Mononuclear cell (primary cell): ENCODE measurements around the gene EMID1. TPM values are rescaled to one million over a fixed set of nuclear protein-coding genes. Genes with fewer than 3 reads are reported as not detected.

Experiments used
- H3K27me3 ChIP-seq: 2 replicates; pipeline ENCODE4 v1.6.0; 2011; ENCODE audit warnings: low read length, control low read depth; ENCODE audit not compliant: insufficient read depth
- H3K4me1 ChIP-seq: 2 replicates; pipeline ENCODE4 v1.5.1; 2011; ENCODE audit warnings: mild to moderate bottlenecking, low read length, control low read depth; ENCODE audit not compliant: insufficient read depth
- H3K4me3 ChIP-seq: 2 replicates; pipeline ENCODE4 v1.5.1; 2011; ENCODE audit warnings: mild to moderate bottlenecking, low read length, moderate library complexity
- H3K9me3 ChIP-seq: 2 replicates; pipeline ENCODE4 v1.5.1; 2011; ENCODE audit warnings: low read depth, mild to moderate bottlenecking, control low read depth, low read length
- total RNA-seq: library from RNA; depleted of rRNA; stranded (reverse); fragments of >200 nt; gene quantifications from one replicate; pipeline ENCODE4 v1.2.3, GENCODE V29; 2012

EMID1 gene
- total RNA-seq, 1 donor, result 0.21 TPM

DNA sequence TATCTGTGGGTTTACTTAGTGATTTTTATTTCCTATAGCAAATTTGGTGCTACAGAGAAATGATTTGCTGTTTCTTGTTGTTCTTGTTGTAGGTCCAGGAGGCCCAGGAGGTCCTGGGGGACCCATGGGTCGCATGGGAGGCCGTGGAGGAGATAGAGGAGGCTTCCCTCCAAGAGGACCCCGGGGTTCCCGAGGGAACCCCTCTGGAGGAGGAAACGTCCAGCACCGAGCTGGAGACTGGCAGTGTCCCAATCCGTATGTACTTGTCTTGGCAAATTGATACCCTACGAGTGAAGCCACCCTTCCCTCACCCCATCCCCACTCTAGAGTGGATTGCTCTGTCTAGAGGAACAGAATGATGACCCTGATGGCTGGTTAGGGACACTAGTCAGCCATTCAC is 92.9 kb downstream of the EMID1 start:
- Histone ChIP-seq H3K4me1 (peaks cover 7% of the 10 kb centered on the region), H3K4me3 (no peak overlapping the region), H3K9me3 (no peaks in the 10 kb centered on the region), H3K27me3 (no peaks in the 10 kb centered on the region)

DNA sequence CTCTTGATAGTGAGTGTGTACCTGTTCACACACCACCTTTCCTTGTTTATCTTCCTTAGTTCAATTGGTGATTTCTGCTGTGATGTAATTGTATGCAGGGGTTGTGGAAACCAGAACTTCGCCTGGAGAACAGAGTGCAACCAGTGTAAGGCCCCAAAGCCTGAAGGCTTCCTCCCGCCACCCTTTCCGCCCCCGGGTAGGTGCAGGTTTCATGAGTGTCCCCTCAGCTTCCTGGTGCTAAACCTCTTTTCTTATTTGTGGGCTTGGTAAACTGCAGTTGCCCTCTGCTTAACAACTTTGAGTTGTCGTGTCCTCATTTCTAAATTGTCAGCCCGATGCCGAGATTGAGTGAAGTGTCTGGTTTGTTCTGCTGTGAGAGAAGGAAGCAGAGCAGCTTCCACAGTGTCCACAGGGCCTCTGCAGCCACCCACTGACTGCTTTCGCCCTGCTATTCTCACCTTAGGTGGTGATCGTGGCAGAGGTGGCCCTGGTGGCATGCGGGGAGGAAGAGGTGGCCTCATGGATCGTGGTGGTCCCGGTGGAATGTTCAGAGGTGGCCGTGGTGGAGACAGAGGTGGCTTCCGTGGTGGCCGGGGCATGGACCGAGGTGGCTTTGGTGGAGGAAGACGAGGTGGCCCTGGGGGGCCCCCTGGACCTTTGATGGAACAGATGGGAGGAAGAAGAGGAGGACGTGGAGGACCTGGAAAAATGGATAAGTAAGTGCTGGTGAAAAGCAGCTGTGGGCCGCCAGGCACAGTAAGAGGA is 93.6 kb downstream of the EMID1 start:
- H3K27me3 ChIP-seq, result no peaks in the 10 kb centered on the region
- H3K9me3 ChIP-seq, result no peaks in the 10 kb centered on the region
- no peak overlapping the region for H3K4me3 ChIP-seq
- peaks cover 7% of the 10 kb centered on the region for H3K4me1 ChIP-seq

DNA sequence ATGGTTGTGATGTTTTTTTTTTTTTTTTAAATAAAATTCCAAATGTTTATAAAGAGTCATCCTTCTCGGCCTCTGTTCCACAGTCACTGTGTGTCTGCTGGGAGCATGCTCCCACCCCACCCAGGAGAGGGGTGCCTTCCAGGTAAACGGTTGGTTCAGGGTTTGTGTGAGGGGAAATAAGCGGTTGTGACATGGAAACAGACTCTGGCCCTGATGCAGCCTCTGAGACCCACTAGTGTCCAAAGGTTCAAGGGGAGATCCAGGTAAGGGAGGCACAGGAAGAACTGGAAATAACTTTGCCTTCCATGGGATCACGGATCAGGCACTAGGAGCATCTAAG is 94.7 kb downstream of the EMID1 start:
- H3K4me3 ChIP-seq, result no peak overlapping the region
- peaks cover 3% of the 10 kb centered on the region for H3K27me3 ChIP-seq
- peaks cover 7% of the 10 kb centered on the region for H3K4me1 ChIP-seq
- H3K9me3 ChIP-seq, result no peaks in the 10 kb centered on the region

DNA sequence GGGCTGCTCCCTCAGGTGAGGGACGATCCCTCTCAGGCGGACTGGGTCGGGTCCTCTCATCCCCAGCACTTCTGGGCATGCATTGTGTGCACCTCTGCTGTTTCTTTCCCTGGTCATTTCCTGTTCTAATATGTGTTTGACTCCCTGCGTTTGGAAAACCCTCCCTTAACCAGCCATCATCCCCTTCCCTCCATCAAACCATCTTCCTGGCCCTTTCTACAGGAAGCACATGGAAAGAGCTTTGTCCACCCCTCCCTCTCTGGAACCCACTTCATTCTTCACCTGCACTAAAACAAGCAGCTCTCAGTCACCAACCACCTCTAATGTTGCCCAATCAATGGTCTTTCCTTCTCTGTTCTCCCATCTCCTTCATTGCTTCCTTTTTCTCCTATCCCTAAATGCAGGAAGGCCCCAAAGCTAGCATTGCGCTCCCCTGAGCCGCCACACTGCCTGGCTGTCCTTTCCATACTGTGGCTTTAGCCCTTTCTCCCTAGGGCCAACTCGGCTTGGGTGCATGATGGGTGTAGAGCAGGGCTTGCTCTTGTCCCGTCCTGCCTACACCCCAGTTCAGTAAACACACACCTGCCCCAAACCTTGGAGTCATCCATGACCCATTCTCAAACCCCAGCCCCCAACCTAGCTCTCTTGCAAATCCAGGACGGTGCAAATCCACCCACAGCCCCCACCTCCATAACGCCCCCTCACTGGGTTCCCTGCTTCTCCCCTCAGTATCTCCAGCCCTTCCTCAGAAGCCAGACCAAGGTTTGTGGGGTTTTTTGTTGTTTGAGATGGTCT is 95.3 kb downstream of the EMID1 start:
- H3K27me3 ChIP-seq, result peaks cover 8% of the 10 kb centered on the region
- H3K4me3 ChIP-seq, result no peak overlapping the region
- H3K4me1 ChIP-seq, result peaks cover 11% of the 10 kb centered on the region
- H3K9me3 ChIP-seq, result no peaks in the 10 kb centered on the region

DNA sequence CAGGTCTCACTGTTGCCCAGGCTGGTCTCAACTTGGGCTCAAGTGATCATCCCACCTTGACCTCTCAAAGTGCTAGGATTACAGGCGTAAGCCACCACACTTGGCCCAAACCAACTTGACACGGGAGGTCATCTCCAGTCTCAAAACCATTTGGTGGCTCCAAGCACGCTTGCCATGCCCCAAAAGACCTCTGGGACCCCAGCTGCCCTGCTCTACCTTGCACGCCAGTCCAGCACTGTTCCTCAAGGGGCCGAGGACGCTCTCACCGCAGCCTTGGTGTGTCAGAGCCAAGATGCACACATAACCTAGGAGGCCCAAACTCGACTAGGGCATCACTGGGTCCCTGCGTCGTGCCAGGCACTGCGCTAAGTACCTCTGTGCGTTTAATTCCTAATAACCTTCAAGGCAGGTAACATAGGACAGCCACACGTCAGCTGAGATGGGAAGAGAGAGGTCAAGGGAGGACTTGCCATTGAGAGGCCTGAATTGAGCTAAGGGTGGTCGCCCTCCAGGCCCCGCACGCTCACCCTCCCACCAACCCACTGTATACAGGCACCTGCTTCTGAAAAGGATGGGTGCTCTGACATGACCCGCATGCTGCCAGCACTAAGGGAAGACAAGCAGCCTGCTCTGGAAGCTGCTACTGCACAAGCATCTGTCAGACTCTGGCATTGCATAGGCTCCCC is 96.2 kb downstream of the EMID1 start:
- no peaks in the 10 kb centered on the region for H3K9me3 ChIP-seq
- H3K27me3 ChIP-seq, result peaks cover 9% of the 10 kb centered on the region
- no peak overlapping the region for H3K4me3 ChIP-seq
- H3K4me1 ChIP-seq, result peaks cover 18% of the 10 kb centered on the region

DNA sequence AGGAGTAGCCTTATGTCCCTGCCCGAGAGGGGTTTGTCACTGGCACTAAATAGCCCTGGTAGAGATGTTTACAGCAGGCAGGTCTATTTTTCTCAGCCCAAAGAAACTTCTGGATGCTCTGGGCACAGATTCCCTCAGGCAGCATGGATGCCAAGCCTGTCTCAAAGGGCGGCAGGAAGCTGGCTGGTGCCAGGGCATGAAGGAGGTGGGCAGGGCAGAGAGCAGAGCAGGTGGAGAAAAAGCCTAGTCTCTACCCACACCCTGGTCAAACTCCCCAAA is 96.6 kb downstream of the EMID1 start:
- no peaks in the 10 kb centered on the region for H3K9me3 ChIP-seq
- H3K27me3 ChIP-seq, result peaks cover 10% of the 10 kb centered on the region
- H3K4me1 ChIP-seq, result peaks cover 20% of the 10 kb centered on the region
- no peak overlapping the region for H3K4me3 ChIP-seq

DNA sequence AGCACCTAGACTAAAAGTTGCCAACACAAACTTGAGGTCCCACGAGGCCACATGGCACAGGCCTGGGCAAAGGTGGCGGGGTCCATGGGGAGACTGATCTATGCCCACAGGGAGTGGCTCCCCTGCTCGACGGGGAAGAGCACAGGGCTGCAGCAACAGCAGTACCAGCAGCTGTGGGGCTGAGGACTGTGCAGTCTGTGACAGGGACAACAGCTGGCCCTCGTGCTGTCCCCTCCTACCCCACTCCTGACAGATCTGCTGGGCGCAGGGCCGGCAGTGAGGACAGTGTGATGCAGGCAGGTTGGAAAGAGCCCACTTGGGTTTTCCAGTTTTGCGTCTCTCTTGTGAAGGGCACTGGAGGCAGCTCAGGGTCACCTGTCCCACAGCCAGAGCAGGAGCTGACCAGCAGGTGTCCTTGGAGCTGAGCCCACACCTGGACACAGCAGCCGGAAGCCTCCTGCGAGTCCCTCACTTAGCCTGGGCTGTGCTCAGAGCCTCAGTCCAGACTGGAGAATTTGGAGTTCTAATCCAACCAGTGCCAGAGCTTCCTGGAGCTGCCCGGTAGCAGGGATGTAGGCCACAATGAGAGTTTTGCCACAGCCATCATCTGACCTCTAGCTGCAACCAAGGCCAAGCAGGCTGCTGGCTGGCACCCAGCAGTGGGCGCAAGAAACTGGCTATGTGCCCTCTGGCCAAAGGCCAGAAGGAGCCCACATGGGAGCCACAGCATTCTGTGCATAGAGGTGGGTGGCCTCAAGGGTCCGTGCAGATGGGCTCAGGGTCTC is 97.2 kb downstream of the EMID1 start:
- Histone ChIP-seq H3K4me3 (no peak overlapping the region), H3K27me3 (peaks cover 12% of the 10 kb centered on the region), H3K4me1 (peaks cover 25% of the 10 kb centered on the region), H3K9me3 (no peaks in the 10 kb centered on the region)

DNA sequence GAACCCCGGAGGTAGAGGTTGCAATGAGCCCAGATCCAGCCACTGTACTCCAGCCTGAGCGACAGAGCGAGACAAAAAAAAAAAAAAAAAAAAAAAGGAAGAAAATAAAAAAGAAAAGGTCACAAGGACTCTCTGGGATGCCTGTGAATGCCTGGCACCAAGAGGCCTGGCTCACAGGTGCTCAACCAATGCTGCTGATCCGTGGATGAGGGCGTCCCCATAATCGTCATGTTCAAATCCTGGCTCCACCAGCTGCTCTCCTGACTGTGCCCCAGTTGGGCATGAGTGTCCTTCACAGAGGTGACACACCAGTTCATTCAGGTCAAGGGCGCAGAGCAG is 100.1 kb downstream of the EMID1 start:
- H3K27me3 ChIP-seq, result peaks cover 12% of the 10 kb centered on the region
- no peaks in the 10 kb centered on the region for H3K9me3 ChIP-seq
- H3K4me3 ChIP-seq, result no peak overlapping the region
- peaks cover 34% of the 10 kb centered on the region for H3K4me1 ChIP-seq

DNA sequence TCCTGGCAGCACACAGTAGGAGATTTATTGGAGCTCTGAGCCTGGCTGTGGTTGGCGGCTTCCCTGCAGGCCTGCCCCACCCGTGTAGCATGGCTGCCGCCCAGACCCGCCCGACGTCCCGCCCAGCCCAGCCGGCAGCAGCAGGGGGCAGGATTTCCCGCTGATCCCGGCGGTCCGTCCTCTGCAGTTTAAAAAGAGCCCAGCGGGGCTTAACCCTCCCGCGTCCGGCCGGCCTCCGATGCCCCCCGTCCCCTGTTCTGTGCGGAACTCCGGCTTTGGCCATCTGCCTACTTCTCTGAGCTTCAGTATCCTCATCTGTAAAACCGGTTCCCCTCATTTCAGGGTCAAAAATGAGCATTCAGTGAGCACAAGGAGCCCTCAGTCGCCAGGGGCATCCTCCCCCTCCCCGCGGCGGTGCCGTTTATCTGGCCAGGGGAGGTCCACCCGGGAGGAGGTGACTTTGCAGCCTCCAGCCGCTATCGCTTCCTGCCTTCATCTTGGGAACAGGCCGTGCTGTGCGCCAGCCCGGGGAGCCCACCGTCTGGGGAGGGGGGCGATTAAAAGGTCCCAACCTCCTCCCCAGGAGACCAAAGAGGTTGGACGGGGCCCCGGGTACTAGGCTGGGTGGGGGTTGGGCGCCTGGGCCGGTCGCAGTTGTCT is 100.6 kb downstream of the EMID1 start, which contains the start of gene GAS2L1:
Gene GAS2L1, plus strand, starts transcription at position 476 of the 660 bp plus-strand sequence. CDS start 1,456 bp downstream, outside the sequence.
- Histone ChIP-seq H3K4me1 (peaks cover 37% of the 10 kb centered on the region), H3K4me3 (peak within 1 kb of the TSS; percentile 45), H3K9me3 (no peaks in the 10 kb centered on the region), H3K27me3 (peaks cover 12% of the 10 kb centered on the region)

DNA sequence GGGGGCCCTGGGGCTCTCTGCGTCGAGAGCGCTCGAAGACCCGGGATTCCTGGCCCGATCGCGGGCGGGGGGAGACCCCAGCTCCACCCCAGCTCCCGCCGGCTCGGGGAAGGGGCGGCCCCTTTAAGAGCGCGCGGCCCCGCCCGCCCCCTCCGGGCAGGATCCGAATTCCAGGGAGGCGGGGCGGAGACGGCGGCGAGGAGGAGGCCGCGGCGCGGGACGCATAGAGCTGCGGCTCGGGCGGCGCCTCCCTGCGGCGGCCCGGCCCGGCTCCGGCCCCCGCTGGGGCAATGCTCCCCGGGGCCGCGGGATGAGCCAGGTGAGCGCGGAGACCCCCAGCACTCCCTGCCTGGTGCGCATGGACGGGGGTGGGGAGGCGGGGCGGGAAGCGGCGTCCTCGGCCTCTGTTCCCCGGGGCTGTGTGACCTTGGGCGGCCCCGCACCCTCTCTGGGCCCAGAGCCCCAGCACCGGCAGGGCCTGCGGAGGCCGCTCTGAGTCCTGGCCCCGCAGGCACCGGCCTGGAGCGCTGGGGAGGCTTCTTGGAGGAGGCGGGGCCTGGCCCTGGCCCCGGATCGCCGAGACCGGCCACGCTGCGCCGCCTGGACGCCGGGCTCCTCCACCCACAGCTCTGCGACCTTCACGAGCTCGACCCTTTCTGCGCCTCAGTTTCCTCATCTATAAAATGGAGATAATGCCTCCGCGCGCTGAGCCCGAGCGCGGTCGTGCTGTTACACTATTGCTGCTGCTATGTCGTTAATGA is 101.3 kb downstream of the EMID1 start:
- Histone ChIP-seq H3K9me3 (no peaks in the 10 kb centered on the region), H3K4me3 (peak overlapping the region; percentile 45), H3K27me3 (peaks cover 12% of the 10 kb centered on the region), H3K4me1 (peaks cover 37% of the 10 kb centered on the region)

DNA sequence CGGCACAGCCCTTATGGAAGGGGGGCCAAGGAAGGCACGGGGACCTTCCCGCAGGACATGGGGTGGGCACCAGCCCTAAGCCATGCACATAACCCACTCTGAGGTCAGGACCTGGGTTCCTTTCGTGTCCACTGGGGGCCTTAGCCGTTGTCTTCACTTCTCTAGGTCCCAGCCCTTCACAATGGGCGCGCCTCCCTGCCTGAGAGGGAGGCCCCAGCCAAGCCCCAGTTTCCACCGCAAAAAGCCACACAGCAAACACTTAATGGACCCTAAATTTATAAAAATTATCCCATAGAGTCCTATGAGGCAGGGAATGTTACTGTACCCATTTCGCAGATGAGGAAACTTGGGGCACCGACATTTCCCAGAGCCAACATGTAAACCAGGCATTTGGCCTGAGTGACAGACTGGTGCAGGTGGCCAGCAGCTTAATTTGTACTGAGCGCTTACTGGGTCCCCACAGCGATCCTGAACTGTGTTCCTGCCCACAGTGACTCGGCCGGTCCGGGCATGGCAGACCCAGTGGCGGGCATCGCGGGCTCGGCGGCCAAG is 102.0 kb downstream of the EMID1 start:
- peaks cover 12% of the 10 kb centered on the region for H3K27me3 ChIP-seq

DNA sequence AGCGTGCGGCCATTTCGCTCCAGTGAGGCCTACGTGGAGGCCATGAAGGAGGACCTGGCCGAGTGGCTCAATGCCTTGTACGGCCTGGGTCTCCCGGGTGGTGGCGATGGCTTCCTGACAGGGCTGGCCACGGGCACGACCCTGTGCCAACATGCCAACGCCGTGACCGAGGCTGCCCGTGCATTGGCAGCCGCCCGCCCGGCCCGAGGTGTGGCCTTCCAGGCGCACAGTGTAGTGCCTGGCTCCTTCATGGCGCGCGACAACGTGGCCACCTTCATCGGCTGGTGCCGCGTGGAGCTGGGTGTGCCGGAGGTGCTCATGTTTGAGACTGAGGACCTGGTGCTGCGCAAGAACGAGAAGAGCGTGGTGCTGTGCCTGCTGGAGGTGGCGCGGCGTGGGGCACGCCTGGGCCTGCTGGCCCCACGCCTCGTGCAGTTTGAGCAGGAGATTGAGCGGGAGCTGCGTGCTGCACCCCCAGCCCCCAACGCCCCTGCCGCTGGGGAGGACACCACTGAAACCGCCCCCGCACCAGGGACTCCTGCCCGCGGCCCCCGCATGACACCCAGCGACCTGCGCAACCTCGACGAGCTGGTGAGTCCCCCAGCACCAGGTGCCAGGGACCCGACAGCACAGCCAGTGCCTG is 102.6 kb downstream of the EMID1 start:
- peaks cover 18% of the 10 kb centered on the region for H3K27me3 ChIP-seq

More for the DNA sequence above, 102.0 kb downstream of the EMID1 start:
- Histone ChIP-seq H3K9me3 (no peaks in the 10 kb centered on the region), H3K4me1 (peaks cover 37% of the 10 kb centered on the region), H3K4me3 (no peak overlapping the region)

DNA sequence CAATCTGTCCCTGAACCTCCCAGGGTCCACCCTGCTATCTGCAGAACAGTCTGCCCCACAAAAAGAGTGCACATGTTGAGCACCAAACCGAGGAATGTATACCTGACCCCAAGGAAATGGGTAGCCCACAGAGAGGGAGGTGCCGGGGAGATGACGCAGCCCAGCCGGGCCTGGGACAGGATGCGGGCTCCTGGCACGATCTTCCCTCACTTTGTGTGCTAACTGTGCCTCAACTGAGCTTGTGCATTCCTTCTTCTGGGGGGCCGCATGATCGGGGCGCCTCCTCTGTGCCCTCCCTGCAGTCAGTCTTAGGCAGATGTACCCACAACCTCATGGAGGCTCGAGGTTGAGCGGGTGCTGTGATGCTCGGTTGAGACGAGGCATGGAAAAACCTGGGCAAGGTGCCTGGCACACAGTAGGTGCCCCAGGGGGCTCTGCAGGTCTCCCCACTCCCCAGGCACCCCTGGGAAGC is 103.1 kb downstream of the EMID1 start:
- no peak overlapping the region for H3K4me3 ChIP-seq
- H3K4me1 ChIP-seq, result peaks cover 31% of the 10 kb centered on the region
- peaks cover 24% of the 10 kb centered on the region for H3K27me3 ChIP-seq
- H3K9me3 ChIP-seq, result no peaks in the 10 kb centered on the region

More for the DNA sequence above, 102.6 kb downstream of the EMID1 start:
- Histone ChIP-seq H3K9me3 (no peaks in the 10 kb centered on the region), H3K4me3 (no peak overlapping the region), H3K4me1 (peaks cover 32% of the 10 kb centered on the region)
